GM23338 (cell line): ENCODE data around the gene PAF1.

ENCODE experiments used
- CREB1 ChIP-seq: fragments of 250-450 bp; sonication (Bioruptor Pico); IDR thresholded peaks from 2 replicates; pipeline ENCODE4 v1.5.0; 2020; ENCODE audit warnings: low read depth, mild to moderate bottlenecking, moderate library complexity
- EZH2 ChIP-seq: fragments of 200-600 bp; sonication (generic); IDR thresholded peaks from one replicate; pipeline ENCODE4 v1.8.0; 2017; ENCODE audit warnings: antibody characterized with exemption, mild to moderate bottlenecking, low read depth; ENCODE audit not compliant: unreplicated experiment
- EZH2phosphoT487 ChIP-seq: fragments of 200-600 bp; sonication (generic); IDR thresholded peaks from one replicate; pipeline ENCODE4 v1.8.1; 2018; ENCODE audit warnings: antibody characterized with exemption; ENCODE audit not compliant: unreplicated experiment
- JUNB ChIP-seq: IDR thresholded peaks from one replicate; pipeline ENCODE4 v1.6.1; 2016; ENCODE audit warnings: antibody characterized with exemption; ENCODE audit not compliant: unreplicated experiment
- NANOG ChIP-seq: IDR thresholded peaks from 2 replicates; pipeline ENCODE4 v1.6.1; 2016; ENCODE audit warnings: antibody characterized with exemption, borderline replicate concordance
- POLR2AphosphoS5 ChIP-seq: IDR thresholded peaks from 2 replicates; pipeline ENCODE4 v1.6.1; 2016; ENCODE audit warnings: antibody characterized with exemption, low read depth
- STAT1 ChIP-seq: IDR thresholded peaks from one replicate; pipeline ENCODE4 v1.6.1; 2016; ENCODE audit warnings: antibody characterized with exemption; ENCODE audit not compliant: unreplicated experiment
- ZNF114 ChIP-seq: fragments of 250-450 bp; sonication (Bioruptor Pico); IDR thresholded peaks from 2 replicates; pipeline ENCODE4 v1.5.0; 2020; ENCODE audit warnings: mild to moderate bottlenecking, moderate library complexity
- ZNF331 ChIP-seq: fragments of 250-450 bp; sonication (Bioruptor Pico); IDR thresholded peaks from 2 replicates; pipeline ENCODE4 v1.5.0; 2020; ENCODE audit warnings: low read depth, mild to moderate bottlenecking, moderate library complexity
- TF ChIP-seq, protein P1 (sequence below), 2 experiments: fragments of 200-600 bp in 1 of 2; sonication (generic) in 1 of 2; conservative IDR thresholded peaks; 2 replicates each; pipeline versions ENCODE4 v1.5.1 to v1.6.1; 2016 to 2017; ENCODE audit warnings: antibody characterized with exemption in 2 of 2, low read depth in 2 of 2, mild to moderate bottlenecking in 2 of 2, moderate library complexity in 1 of 2
- TF ChIP-seq, protein P2 (sequence below): IDR thresholded peaks from 2 replicates; pipeline ENCODE4 v1.6.1; 2016; ENCODE audit warnings: antibody characterized with exemption
- TF ChIP-seq, protein P3 (sequence below): IDR thresholded peaks from one replicate; pipeline ENCODE4 v1.6.1; 2018; ENCODE audit warnings: antibody characterized with exemption; ENCODE audit not compliant: unreplicated experiment
- TF ChIP-seq, protein P4 (sequence below): fragments of 250-450 bp; sonication (Bioruptor Pico); IDR thresholded peaks from 2 replicates; pipeline ENCODE4 v1.5.0; 2020; ENCODE audit warnings: mild to moderate bottlenecking, moderate library complexity

DNA sequence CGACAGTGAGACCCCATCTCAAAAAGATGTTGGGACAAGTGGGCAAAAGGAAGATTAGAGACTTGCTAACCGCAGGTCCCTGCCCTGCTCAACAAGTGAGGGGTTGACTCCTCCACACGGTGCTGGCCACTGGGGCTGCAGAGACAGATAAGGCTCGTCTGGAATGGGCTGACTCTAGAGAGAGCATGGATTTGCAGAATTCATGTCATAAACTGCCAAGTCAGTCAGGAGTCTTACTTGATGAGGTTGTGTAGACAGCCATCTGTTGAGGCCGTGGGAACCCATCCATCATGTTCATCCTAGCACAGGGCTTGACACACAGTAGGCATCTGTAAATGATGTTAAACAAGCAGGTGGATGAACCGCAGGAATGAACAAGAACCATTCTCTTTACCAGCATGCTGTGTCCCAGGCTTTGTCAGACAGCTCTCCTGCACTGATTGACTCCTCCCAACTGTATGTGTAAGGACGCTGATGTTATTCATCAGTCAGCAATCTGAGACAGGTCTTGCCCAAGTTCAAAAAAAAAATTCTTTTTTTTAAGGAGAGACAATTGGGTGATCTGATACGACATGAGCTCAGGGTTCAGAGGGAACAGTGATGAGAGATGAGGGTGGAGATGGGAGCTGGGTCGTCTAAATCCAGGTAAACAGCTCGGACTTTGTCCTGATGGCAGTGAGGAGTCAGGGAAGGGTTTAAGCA lies 8.8 kb downstream of the PAF1 start:
- TF ChIP-seq EZH2 (no peak), JUNB (no peak), POLR2AphosphoS5 (no peak), NANOG (no peak), CREB1 (CRISPR knock-in tag) (no peak), EZH2phosphoT487 (no peak), ZNF114 (CRISPR knock-in tag) (no peak), ZNF331 (CRISPR knock-in tag) (no peak), STAT1 (no peak)
- TF ChIP-seq, protein P1, sequence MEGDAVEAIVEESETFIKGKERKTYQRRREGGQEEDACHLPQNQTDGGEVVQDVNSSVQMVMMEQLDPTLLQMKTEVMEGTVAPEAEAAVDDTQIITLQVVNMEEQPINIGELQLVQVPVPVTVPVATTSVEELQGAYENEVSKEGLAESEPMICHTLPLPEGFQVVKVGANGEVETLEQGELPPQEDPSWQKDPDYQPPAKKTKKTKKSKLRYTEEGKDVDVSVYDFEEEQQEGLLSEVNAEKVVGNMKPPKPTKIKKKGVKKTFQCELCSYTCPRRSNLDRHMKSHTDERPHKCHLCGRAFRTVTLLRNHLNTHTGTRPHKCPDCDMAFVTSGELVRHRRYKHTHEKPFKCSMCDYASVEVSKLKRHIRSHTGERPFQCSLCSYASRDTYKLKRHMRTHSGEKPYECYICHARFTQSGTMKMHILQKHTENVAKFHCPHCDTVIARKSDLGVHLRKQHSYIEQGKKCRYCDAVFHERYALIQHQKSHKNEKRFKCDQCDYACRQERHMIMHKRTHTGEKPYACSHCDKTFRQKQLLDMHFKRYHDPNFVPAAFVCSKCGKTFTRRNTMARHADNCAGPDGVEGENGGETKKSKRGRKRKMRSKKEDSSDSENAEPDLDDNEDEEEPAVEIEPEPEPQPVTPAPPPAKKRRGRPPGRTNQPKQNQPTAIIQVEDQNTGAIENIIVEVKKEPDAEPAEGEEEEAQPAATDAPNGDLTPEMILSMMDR (conservative IDR thresholded peaks at IDR 0.05; ENCODE audit: low read depth in 2 of 2): no peak
- TF ChIP-seq, protein P2, sequence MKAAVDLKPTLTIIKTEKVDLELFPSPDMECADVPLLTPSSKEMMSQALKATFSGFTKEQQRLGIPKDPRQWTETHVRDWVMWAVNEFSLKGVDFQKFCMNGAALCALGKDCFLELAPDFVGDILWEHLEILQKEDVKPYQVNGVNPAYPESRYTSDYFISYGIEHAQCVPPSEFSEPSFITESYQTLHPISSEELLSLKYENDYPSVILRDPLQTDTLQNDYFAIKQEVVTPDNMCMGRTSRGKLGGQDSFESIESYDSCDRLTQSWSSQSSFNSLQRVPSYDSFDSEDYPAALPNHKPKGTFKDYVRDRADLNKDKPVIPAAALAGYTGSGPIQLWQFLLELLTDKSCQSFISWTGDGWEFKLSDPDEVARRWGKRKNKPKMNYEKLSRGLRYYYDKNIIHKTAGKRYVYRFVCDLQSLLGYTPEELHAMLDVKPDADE: no peak
- TF ChIP-seq, protein P3, sequence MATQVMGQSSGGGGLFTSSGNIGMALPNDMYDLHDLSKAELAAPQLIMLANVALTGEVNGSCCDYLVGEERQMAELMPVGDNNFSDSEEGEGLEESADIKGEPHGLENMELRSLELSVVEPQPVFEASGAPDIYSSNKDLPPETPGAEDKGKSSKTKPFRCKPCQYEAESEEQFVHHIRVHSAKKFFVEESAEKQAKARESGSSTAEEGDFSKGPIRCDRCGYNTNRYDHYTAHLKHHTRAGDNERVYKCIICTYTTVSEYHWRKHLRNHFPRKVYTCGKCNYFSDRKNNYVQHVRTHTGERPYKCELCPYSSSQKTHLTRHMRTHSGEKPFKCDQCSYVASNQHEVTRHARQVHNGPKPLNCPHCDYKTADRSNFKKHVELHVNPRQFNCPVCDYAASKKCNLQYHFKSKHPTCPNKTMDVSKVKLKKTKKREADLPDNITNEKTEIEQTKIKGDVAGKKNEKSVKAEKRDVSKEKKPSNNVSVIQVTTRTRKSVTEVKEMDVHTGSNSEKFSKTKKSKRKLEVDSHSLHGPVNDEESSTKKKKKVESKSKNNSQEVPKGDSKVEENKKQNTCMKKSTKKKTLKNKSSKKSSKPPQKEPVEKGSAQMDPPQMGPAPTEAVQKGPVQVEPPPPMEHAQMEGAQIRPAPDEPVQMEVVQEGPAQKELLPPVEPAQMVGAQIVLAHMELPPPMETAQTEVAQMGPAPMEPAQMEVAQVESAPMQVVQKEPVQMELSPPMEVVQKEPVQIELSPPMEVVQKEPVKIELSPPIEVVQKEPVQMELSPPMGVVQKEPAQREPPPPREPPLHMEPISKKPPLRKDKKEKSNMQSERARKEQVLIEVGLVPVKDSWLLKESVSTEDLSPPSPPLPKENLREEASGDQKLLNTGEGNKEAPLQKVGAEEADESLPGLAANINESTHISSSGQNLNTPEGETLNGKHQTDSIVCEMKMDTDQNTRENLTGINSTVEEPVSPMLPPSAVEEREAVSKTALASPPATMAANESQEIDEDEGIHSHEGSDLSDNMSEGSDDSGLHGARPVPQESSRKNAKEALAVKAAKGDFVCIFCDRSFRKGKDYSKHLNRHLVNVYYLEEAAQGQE: no peak
- TF ChIP-seq, protein P4, sequence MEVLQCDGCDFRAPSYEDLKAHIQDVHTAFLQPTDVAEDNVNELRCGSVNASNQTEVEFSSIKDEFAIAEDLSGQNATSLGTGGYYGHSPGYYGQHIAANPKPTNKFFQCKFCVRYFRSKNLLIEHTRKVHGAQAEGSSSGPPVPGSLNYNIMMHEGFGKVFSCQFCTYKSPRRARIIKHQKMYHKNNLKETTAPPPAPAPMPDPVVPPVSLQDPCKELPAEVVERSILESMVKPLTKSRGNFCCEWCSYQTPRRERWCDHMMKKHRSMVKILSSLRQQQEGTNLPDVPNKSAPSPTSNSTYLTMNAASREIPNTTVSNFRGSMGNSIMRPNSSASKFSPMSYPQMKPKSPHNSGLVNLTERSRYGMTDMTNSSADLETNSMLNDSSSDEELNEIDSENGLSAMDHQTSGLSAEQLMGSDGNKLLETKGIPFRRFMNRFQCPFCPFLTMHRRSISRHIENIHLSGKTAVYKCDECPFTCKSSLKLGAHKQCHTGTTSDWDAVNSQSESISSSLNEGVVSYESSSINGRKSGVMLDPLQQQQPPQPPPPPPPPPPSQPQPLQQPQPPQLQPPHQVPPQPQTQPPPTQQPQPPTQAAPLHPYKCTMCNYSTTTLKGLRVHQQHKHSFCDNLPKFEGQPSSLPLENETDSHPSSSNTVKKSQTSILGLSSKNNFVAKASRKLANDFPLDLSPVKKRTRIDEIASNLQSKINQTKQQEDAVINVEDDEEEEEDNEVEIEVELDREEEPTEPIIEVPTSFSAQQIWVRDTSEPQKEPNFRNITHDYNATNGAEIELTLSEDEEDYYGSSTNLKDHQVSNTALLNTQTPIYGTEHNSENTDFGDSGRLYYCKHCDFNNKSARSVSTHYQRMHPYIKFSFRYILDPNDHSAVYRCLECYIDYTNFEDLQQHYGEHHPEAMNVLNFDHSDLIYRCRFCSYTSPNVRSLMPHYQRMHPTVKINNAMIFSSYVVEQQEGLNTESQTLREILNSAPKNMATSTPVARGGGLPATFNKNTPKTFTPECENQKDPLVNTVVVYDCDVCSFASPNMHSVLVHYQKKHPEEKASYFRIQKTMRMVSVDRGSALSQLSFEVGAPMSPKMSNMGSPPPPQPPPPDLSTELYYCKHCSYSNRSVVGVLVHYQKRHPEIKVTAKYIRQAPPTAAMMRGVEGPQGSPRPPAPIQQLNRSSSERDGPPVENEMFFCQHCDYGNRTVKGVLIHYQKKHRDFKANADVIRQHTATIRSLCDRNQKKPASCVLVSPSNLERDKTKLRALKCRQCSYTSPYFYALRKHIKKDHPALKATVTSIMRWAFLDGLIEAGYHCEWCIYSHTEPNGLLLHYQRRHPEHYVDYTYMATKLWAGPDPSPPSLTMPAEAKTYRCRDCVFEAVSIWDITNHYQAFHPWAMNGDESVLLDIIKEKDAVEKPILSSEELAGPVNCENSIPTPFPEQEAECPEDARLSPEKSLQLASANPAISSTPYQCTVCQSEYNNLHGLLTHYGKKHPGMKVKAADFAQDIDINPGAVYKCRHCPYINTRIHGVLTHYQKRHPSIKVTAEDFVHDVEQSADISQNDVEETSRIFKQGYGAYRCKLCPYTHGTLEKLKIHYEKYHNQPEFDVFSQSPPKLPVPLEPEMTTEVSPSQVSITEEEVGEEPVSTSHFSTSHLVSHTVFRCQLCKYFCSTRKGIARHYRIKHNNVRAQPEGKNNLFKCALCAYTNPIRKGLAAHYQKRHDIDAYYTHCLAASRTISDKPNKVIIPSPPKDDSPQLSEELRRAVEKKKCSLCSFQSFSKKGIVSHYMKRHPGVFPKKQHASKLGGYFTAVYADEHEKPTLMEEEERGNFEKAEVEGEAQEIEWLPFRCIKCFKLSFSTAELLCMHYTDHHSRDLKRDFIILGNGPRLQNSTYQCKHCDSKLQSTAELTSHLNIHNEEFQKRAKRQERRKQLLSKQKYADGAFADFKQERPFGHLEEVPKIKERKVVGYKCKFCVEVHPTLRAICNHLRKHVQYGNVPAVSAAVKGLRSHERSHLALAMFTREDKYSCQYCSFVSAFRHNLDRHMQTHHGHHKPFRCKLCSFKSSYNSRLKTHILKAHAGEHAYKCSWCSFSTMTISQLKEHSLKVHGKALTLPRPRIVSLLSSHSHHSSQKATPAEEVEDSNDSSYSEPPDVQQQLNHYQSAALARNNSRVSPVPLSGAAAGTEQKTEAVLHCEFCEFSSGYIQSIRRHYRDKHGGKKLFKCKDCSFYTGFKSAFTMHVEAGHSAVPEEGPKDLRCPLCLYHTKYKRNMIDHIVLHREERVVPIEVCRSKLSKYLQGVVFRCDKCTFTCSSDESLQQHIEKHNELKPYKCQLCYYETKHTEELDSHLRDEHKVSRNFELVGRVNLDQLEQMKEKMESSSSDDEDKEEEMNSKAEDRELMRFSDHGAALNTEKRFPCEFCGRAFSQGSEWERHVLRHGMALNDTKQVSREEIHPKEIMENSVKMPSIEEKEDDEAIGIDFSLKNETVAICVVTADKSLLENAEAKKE: no peak
